Heart right ventricle (tissue), 16 donors: ENCODE data around the gene DNAJB4. TPM values are rescaled to one million over a fixed set of nuclear protein-coding genes. Genes with fewer than 3 reads are reported as not detected.

ENCODE experiments used
- ATAC-seq, 8 donors: fragments of 200-7000 bp; cut with Tn5 transposase; one replicate each; pipeline ENCODE4 v1.9.1; 2020; ENCODE audit warnings: mild to moderate bottlenecking in 8 of 8, moderate library complexity in 8 of 8, moderate number of reproducible peaks in 1 of 8
- DNase-seq, 2 donors: peaks; one replicate each; pipeline ENCODE4 v3.0.0-alpha.2; 2020
- H3K27ac ChIP-seq, 10 donors: fragments of 200-600 bp; sonication (generic) in 2 of 10; one replicate each; pipeline versions ENCODE4 v1.5.0 to v1.8.0; 2020 to 2022; ENCODE audit warnings: mild to moderate bottlenecking in 3 of 10
- H3K27me3 ChIP-seq, 7 donors: fragments of 200-600 bp; one replicate each; pipeline ENCODE4 v1.8.0; 2021 to 2022; ENCODE audit warnings: mild to moderate bottlenecking in 2 of 7
- H3K36me3 ChIP-seq, 9 donors: fragments of 200-600 bp; sonication (generic) in 1 of 9; one replicate each; pipeline versions ENCODE4 v1.5.0 to v1.8.0; 2020 to 2022; ENCODE audit warnings: mild to moderate bottlenecking in 2 of 9
- H3K4me1 ChIP-seq, 9 donors: fragments of 200-600 bp; sonication (generic) in 1 of 9; one replicate each; pipeline versions ENCODE4 v1.5.0 to v1.8.0; 2020 to 2022; ENCODE audit warnings: mild to moderate bottlenecking in 4 of 9
- H3K4me3 ChIP-seq, 10 donors: fragments of 200-600 bp; sonication (generic) in 2 of 10; one replicate each; pipeline versions ENCODE4 v1.5.0 to v1.8.0; 2020 to 2022; ENCODE audit warnings: mild to moderate bottlenecking in 7 of 10, moderate library complexity in 2 of 10
- H3K9me3 ChIP-seq, 11 donors: fragments of 200-600 bp in 10 of 11; sonication (generic) in 2 of 11; one replicate each; pipeline versions ENCODE4 v1.5.0 to v1.8.0; 2013 to 2022; ENCODE audit warnings: mild to moderate bottlenecking in 2 of 11, control low read depth in 1 of 11, moderate library complexity in 1 of 11
- CTCF ChIP-seq, 9 donors: fragments of 200-600 bp; sonication (generic) in 2 of 9; IDR thresholded peaks; one replicate each; pipeline versions ENCODE4 v1.5.0 to v1.8.0; 2021 to 2022; ENCODE audit warnings: antibody characterized with exemption in 9 of 9, mild to moderate bottlenecking in 5 of 9, moderate library complexity in 1 of 9
- WGBS, 2 donors: extraction: QIAGEN DNeasy Blood & Tissue Kit; methylation state at CpG; one replicate each; pipeline ENCODE4 v1.1.7; 2013; ENCODE audit warnings: inconsistent platforms in 1 of 2; 5-methylcytosine and 5-hydroxymethylcytosine counted together
- intact Hi-C, 10 donors: fragments of 100-400 bp; cut with DNase I; formaldehyde crosslinking; loops; one replicate each; pipeline versions ENCODE4 v1.11.1 to v1.14.2; 2022
- polyA plus RNA-seq, 2 donors: library from polyadenylated mRNA; stranded (reverse); fragments of 200-250 nt; gene quantifications; one replicate each; pipeline ENCODE4 v1.2.3, GENCODE V29; 2013
- total RNA-seq, 10 donors: library from RNA; stranded (reverse); fragmentation: NEBNext Ultra II Directional in 3 of 10; extraction: Animal tissue kit (Norgen Biotek cat#: 25700) in 3 of 10; gene quantifications; one replicate each; pipeline versions ENCODE4 v1.2.1 to v1.2.4, GENCODE V29; 2021 to 2023
- donor health status: Arrhythmogenic right ventricular cardiomyopathy.
- donor health status: ischemic (EF 13 %, LVEDD 7.1; RV severe dilation, severe dysfunction).
- donor health status: healthy with polysubstance abuse.
- donor health status: DM: no; HTN: yes; CAD: no.
- donor health status: DM: no; HTN: no; CAD: no.
- donor health status: ischemic (EF 25% LVEDD 6.9; RV normal size, moderate dysfunction).
- donor health status: ischemic (EF 25% LVEDD 5.7; RV mildly dilated, moderate dysfunction).
- donor health status: healthy.
- donor health status: DM: yes; HTN: yes; CAD: no.
- donor health status: Ischemic cardiomyopathy.
- donor health status: ischemic (EF 35%, LVEDD 5.7; RV mildly dilated, moderate dysfunction).
- donor health status: nonischemic (EF 11% LVEDD 7.7; RV severe dilation, severe dysfunction).
- donor health status: DM: yes; HTN: yes; CAD: no.
- donor health status: PGD.
- donor health status: ischemic (EF 29% LVEDD 5.4; RV normal size, mild dysfunction).
- donor health status: nonischemic (EF 23%, LVEDD 6.1; RV moderate dilation, normal function).

DNAJB4 gene
- total and polyA plus RNA-seq, 12 donors: 38.5 to 178 (median 120) TPM

GRCh38 chr1:78045926-78046778 lies 41.4 kb downstream of the DNAJB4 start, which contains the start of gene GIPC2:
GIPC2 (plus strand) TSS chr1:78045966; CDS start chr1:78046095, 129 bp downstream.
- no peaks in the 10 kb centered on the region for H3K36me3 ChIP-seq
- H3K9me3 ChIP-seq: no peaks in the 10 kb centered on the region
- intact Hi-C loops: loop anchor here in 6 of 10 donors (2.0 to 10.0 kb wide), 8 partner anchors 39 to 71 kb away; partner anchors contain the start of genes FUBP1 (in 3 of the 6) and DNAJB4 (in 2 of the 6)
- DNase-seq (peak; percentile 24 to 49), ATAC-seq (peak; percentile 60 to 79 (median 68))
- no peak for TF ChIP-seq CTCF (IDR thresholded peaks at IDR 0.05)
- H3K4me3 ChIP-seq: peak within 1 kb of the TSS; percentile 64 to 93 (median 77)
- H3K27me3 ChIP-seq: peaks cover 0 to 38% (median 0%) of the 10 kb centered on the region in 7 donors
- peak within 1 kb of the TSS in 9 of 10 donors; percentile 64 to 88 (median 81) for H3K27ac ChIP-seq
- WGBS, 2 donors: 1 to 2% methylated on average over 85 of the region's 85 CpGs
- H3K4me1 ChIP-seq: peaks cover 0 to 55% (median 32%) of the 10 kb centered on the region in 9 donors

- H3K27ac ChIP-seq: peak overlapping the region in 9 of 10 donors; percentile 64 to 88 (median 81)
- peak; percentile 31 to 76 (median 52) for ATAC-seq
- DNase-seq: peak in 1 of 2 donors; percentile 34
- no peaks in the 10 kb centered on the region for H3K9me3 ChIP-seq
- H3K4me3 ChIP-seq: peak overlapping the region in 9 of 10 donors; percentile 64 to 93 (median 78)
- no peaks in the 10 kb centered on the region for H3K36me3 ChIP-seq
- peaks cover 0 to 38% (median 0%) of the 10 kb centered on the region in 7 donors for H3K27me3 ChIP-seq
- H3K4me1 ChIP-seq: peaks cover 0 to 59% (median 32%) of the 10 kb centered on the region in 9 donors
- TF ChIP-seq CTCF (IDR thresholded peaks at IDR 0.05): peak in 4 of 9 donors; percentile 9 to 45 (median 40)
- 28 to 37% methylated on average over 5 of the region's 5 CpGs for WGBS, 2 donors
- intact Hi-C loops: loop anchor here in 6 of 10 donors (2.0 to 10.0 kb wide), 7 partner anchors 40 to 72 kb away; partner anchors contain the start of genes FUBP1 (in 3 of the 6) and DNAJB4 (in 1 of the 6)
These were observed 42.4 kb downstream of the DNAJB4 start for GRCh38 chr1:78047106-78047505.

GRCh38 chr1:78047631-78048030 lies 42.9 kb downstream of the DNAJB4 start:
- H3K27ac ChIP-seq: peak overlapping the region in 9 of 10 donors; percentile 11 to 88 (median 81)
- intact Hi-C loops: loop anchor here in 6 of 10 donors (2.0 to 10.0 kb wide), 7 partner anchors 40 to 73 kb away; partner anchors contain the start of genes FUBP1 (in 3 of the 6) and DNAJB4 (in 1 of the 6)
- ATAC-seq: no peak
- H3K4me1 ChIP-seq: peaks cover 0 to 64% (median 37%) of the 10 kb centered on the region in 9 donors
- DNase-seq: no peak
- H3K9me3 ChIP-seq: no peaks in the 10 kb centered on the region
- H3K4me3 ChIP-seq: peak overlapping the region in 7 of 10 donors; percentile 69 to 93 (median 78)
- H3K27me3 ChIP-seq: peaks cover 0 to 38% (median 0%) of the 10 kb centered on the region in 7 donors
- TF ChIP-seq CTCF (IDR thresholded peaks at IDR 0.05): no peak
- WGBS, 2 donors: 56 to 64% methylated on average over 3 of the region's 3 CpGs
- no peaks in the 10 kb centered on the region for H3K36me3 ChIP-seq

GRCh38 chr1:78048446-78048845 lies 43.7 kb downstream of the DNAJB4 start:
- Histone ChIP-seq H3K4me1 (peaks cover 0 to 73% (median 45%) of the 10 kb centered on the region in 9 donors), H3K9me3 (no peaks in the 10 kb centered on the region), H3K36me3 (no peaks in the 10 kb centered on the region), H3K27ac (peak overlapping the region in 6 of 10 donors; percentile 2 to 88 (median 50)), H3K4me3 (no peak overlapping the region), H3K27me3 (peaks cover 0 to 38% (median 0%) of the 10 kb centered on the region in 7 donors)
- no peak for ATAC-seq
- no peak for TF ChIP-seq CTCF (IDR thresholded peaks at IDR 0.05)
- WGBS, 2 donors: 73 to 75% methylated on average over 3 of the region's 3 CpGs
- intact Hi-C loops: loop anchor here in 6 of 10 donors (5.0 to 10.0 kb wide), 6 partner anchors 41 to 74 kb away; partner anchors contain the start of genes DNAJB4 (in 1 of the 6) and FUBP1 (in 1 of the 6)
- DNase-seq: no peak
